Transverse colon (tissue), 4 donors: ENCODE results near the gene MMP27.

ENCODE experiments used
- EP300 ChIP-seq: sonication (generic); formaldehyde crosslinking; IDR thresholded peaks from one replicate; pipeline ENCODE4 v1.6.1; 2017; ENCODE audit warnings: antibody characterized with exemption, low read depth
- POLR2AphosphoS5 ChIP-seq, 3 donors: sonication (generic); formaldehyde crosslinking; IDR thresholded peaks; one replicate each; pipeline ENCODE4 v1.6.1; 2016; ENCODE audit warnings: antibody characterized with exemption in 3 of 3
- TF ChIP-seq, protein P1 (sequence below), 5 experiments: fragments of 200-600 bp in 3 of 5; fragments of 450-650 bp in 2 of 5; sonication (generic) in 3 of 5; IDR thresholded peaks; 1 replicate in 2 of 5; 2 replicates in 3 of 5; pipeline ENCODE4 v1.5.1; 2016 to 2017; ENCODE audit warnings: antibody characterized with exemption in 5 of 5, inconsistent platforms in 3 of 5, mild to moderate bottlenecking in 2 of 5, moderate library complexity in 1 of 5

DNA sequence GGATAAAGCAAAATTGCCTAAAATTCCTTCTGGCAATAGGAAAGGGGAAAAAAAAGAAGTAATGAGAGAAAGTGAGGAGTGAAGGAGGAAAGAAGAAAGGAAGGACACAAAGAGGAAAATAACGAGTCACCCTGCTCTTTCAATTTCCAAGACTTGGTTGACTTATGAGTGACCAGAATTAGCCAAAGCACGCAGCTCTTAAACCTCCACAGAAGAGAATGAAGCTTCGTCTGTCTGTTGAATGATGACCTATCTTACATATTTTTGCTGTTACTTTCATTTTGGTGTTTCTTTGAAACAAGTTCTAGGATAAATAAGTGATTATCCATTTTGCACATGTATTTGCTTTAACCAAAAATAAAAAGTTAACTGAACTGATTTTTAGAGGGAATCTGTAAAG lies 728 bp downstream of the MMP27 start:
- TF ChIP-seq EP300 (no peak), POLR2AphosphoS5 (IDR thresholded peaks at IDR 0.05) (no peak)
- TF ChIP-seq, protein P1, sequence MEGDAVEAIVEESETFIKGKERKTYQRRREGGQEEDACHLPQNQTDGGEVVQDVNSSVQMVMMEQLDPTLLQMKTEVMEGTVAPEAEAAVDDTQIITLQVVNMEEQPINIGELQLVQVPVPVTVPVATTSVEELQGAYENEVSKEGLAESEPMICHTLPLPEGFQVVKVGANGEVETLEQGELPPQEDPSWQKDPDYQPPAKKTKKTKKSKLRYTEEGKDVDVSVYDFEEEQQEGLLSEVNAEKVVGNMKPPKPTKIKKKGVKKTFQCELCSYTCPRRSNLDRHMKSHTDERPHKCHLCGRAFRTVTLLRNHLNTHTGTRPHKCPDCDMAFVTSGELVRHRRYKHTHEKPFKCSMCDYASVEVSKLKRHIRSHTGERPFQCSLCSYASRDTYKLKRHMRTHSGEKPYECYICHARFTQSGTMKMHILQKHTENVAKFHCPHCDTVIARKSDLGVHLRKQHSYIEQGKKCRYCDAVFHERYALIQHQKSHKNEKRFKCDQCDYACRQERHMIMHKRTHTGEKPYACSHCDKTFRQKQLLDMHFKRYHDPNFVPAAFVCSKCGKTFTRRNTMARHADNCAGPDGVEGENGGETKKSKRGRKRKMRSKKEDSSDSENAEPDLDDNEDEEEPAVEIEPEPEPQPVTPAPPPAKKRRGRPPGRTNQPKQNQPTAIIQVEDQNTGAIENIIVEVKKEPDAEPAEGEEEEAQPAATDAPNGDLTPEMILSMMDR (IDR thresholded peaks at IDR 0.05), result no peak
